K562 (cell line): ENCODE data around the gene FAM120AOS. TPM values are rescaled to one million over a fixed set of nuclear protein-coding genes. Genes with fewer than 3 reads are reported as not detected.
A peak's percentile ranks its signal among the peaks of the same experiment; 100 is the strongest.

Source experiments
- CBFA2T2 ChIP-seq: fragments of 450-650 bp; conservative IDR thresholded peaks from 2 replicates; pipeline ENCODE4 v1.6.1; 2017; ENCODE audit warnings: mild to moderate bottlenecking
- CHD1 ChIP-seq: fragments of 200-600 bp; sonication (generic); IDR thresholded peaks from one replicate; pipeline ENCODE4 v1.6.1; 2012; ENCODE audit warnings: mild to moderate bottlenecking, moderate library complexity, low read length, inconsistent platforms
- HDAC6 ChIP-seq: IDR thresholded peaks from 2 replicates; pipeline ENCODE4 v1.6.1; 2012; ENCODE audit warnings: low read depth, mild to moderate bottlenecking, control low read depth, inconsistent platforms, low read length, moderate library complexity
- KAT2B ChIP-seq: IDR thresholded peaks from one replicate; pipeline ENCODE4 v1.6.1; 2012; ENCODE audit warnings: low read depth, mild to moderate bottlenecking, control low read depth, inconsistent platforms, low read length, moderate library complexity
- KDM5B ChIP-seq: fragments of 200-600 bp; sonication (generic); IDR thresholded peaks from 2 replicates; pipeline ENCODE4 v1.6.1; 2012; ENCODE audit warnings: low read depth, mild to moderate bottlenecking, moderate library complexity, low read length, control low read depth, inconsistent platforms; ENCODE audit not compliant: insufficient replicate concordance
- NFIC ChIP-seq: fragments of 450-650 bp; IDR thresholded peaks from 2 replicates; pipeline ENCODE4 v1.6.1; 2017; ENCODE audit warnings: mild to moderate bottlenecking, inconsistent platforms
- RBM14 ChIP-seq: fragments of 200-400 bp; formaldehyde crosslinking; IDR thresholded peaks from 2 replicates; pipeline ENCODE4 v1.6.1; 2018; ENCODE audit warnings: low read depth, mild to moderate bottlenecking, low read length, moderate library complexity, borderline replicate concordance; ENCODE audit not compliant: insufficient read depth
- polyA plus RNA-seq, 8 experiments: library from polyadenylated mRNA; depleted of rRNA in 4 of 8; stranded (reverse) in 5 of 8; unstranded in 3 of 8; fragments of >200 nt; fragmentation: Nextera tagmentation in 2 of 8; fragmentation: Illumina TruSeq in 1 of 8; extraction: Ambion mirVana in 2 of 8; extraction: Trizol in 1 of 8; gene quantifications; 2 replicates each; pipeline versions ENCODE4 v1.2.1 to v1.2.3, GENCODE V29; 2011 to 2014; ENCODE audit warnings: inconsistent platforms in 1 of 8, missing spikeins in 1 of 8
- total RNA-seq, 7 experiments: library from RNA; depleted of rRNA in 6 of 7; stranded (reverse); fragments of >200 nt in 6 of 7; fragmentation: Illumina TruSeq in 2 of 7; extraction: Trizol in 2 of 7; gene quantifications; 2 replicates each; pipeline versions ENCODE4 v1.2.1 to v1.2.3, GENCODE V29; 2011 to 2021; ENCODE audit warnings: low replicate concordance in 1 of 7
- TF ChIP-seq, protein P1 (sequence below): fragments of 250-450 bp; sonication (Bioruptor Pico); IDR thresholded peaks from 2 replicates; pipeline ENCODE4 v1.8.0; 2021; ENCODE audit warnings: borderline replicate concordance, mild to moderate bottlenecking, moderate library complexity; ENCODE audit not compliant: poor library complexity, severe bottlenecking
- TF ChIP-seq, protein P2 (sequence below): fragments of 250-450 bp; sonication (Bioruptor Pico); IDR thresholded peaks from 2 replicates; pipeline ENCODE4 v1.5.0; 2021; ENCODE audit warnings: mild to moderate bottlenecking, borderline replicate concordance
- TF ChIP-seq, protein P3 (sequence below), 2 experiments: fragments of 450-650 bp in 1 of 2; sonication (generic) in 1 of 2; formaldehyde crosslinking in 1 of 2; IDR thresholded peaks; 2 replicates each; pipeline versions ENCODE4 v1.7.1 to v1.9.0; 2016 to 2022; ENCODE audit warnings: inconsistent platforms in 1 of 2, mild to moderate bottlenecking in 1 of 2, missing genetic modification reagents in 1 of 2
- TF ChIP-seq, protein P4 (sequence below): fragments of 450-650 bp; formaldehyde crosslinking; conservative IDR thresholded peaks from 2 replicates; pipeline ENCODE4 v1.4.0; 2022; ENCODE audit warnings: mild to moderate bottlenecking, missing genetic modification characterization

FAM120AOS gene
- total and polyA plus RNA-seq, 9 of the 15 experiments (the other 6 are each of a cell fraction or from before 2014, with no cell fraction given): 18.8 to 53.4 (median 41.4) TPM

DNA sequence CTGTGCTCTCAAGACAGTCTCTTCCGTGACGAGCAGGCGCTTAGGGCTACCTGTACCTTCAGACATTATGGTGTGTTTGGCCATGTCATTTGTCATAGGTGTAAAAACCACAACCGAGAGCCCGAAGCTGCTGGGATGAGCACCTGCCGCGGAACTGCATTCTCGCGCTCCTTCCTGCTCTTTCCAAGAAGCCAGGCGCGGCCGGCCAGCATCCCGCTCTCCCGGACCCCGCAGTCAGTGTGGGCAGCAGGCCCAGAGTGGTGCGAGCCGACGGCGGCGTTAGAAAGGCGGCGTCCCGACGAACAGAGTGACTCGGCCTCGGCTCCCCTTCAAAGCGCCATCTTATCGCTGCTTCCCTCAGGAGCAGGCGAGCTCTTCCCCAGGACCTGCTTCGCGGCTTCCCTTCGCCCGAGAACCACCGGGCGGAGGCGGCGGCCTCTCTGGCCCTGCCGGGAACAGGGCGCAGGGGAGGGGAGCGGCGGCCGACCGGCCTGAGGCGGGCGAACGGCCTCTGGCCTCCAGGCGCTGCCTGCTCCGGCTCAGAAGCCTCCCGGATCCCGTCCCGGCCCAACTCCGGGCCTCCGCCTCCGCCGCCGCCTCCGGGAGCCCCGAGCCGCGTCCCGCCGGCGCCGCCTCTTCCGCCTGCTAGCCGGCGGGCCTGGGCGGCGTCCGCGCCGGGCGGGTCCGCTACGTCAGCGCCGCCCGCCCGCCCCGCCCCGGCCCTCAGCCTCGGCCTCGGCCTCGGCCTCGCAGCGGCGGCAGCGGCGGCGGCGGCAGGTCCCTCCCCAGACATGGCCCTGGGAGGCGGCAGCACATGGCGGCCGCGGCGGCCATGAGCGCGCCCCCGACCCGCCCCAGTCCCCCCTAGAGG is 2.2 kb downstream of the FAM120AOS start, which contains the start of gene FAM120A (continued):
- TF ChIP-seq CBFA2T2 (no peak), RBM14 (no peak), CHD1 (peak; percentile 92), KDM5B (peak; percentile 89), NFIC (0 out of 2 replicates have a peak, but pooled peaks have one; percentile 17), KAT2B (no peak), HDAC6 (0 out of 2 replicates have a peak, but pooled peaks have one; percentile 7)
- TF ChIP-seq, protein P1, sequence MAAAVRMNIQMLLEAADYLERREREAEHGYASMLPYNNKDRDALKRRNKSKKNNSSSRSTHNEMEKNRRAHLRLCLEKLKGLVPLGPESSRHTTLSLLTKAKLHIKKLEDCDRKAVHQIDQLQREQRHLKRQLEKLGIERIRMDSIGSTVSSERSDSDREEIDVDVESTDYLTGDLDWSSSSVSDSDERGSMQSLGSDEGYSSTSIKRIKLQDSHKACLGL (CRISPR knock-in tag): no peak
- TF ChIP-seq, protein P2, sequence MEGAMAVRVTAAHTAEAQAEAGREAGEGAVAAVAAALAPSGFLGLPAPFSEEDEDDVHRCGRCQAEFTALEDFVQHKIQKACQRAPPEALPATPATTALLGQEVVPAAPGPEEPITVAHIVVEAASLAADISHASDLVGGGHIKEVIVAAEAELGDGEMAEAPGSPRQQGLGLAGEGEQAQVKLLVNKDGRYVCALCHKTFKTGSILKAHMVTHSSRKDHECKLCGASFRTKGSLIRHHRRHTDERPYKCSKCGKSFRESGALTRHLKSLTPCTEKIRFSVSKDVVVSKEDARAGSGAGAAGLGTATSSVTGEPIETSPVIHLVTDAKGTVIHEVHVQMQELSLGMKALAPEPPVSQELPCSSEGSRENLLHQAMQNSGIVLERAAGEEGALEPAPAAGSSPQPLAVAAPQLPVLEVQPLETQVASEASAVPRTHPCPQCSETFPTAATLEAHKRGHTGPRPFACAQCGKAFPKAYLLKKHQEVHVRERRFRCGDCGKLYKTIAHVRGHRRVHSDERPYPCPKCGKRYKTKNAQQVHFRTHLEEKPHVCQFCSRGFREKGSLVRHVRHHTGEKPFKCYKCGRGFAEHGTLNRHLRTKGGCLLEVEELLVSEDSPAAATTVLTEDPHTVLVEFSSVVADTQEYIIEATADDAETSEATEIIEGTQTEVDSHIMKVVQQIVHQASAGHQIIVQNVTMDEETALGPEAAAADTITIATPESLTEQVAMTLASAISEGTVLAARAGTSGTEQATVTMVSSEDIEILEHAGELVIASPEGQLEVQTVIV (CRISPR knock-in tag): no peak
- TF ChIP-seq, protein P3, sequence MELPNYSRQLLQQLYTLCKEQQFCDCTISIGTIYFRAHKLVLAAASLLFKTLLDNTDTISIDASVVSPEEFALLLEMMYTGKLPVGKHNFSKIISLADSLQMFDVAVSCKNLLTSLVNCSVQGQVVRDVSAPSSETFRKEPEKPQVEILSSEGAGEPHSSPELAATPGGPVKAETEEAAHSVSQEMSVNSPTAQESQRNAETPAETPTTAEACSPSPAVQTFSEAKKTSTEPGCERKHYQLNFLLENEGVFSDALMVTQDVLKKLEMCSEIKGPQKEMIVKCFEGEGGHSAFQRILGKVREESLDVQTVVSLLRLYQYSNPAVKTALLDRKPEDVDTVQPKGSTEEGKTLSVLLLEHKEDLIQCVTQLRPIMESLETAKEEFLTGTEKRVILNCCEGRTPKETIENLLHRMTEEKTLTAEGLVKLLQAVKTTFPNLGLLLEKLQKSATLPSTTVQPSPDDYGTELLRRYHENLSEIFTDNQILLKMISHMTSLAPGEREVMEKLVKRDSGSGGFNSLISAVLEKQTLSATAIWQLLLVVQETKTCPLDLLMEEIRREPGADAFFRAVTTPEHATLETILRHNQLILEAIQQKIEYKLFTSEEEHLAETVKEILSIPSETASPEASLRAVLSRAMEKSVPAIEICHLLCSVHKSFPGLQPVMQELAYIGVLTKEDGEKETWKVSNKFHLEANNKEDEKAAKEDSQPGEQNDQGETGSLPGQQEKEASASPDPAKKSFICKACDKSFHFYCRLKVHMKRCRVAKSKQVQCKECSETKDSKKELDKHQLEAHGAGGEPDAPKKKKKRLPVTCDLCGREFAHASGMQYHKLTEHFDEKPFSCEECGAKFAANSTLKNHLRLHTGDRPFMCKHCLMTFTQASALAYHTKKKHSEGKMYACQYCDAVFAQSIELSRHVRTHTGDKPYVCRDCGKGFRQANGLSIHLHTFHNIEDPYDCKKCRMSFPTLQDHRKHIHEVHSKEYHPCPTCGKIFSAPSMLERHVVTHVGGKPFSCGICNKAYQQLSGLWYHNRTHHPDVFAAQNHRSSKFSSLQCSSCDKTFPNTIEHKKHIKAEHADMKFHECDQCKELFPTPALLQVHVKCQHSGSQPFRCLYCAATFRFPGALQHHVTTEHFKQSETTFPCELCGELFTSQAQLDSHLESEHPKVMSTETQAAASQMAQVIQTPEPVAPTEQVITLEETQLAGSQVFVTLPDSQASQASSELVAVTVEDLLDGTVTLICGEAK (IDR thresholded peaks at IDR 0.05): no peak
- TF ChIP-seq, protein P3 (CRISPR knock-in tag; IDR thresholded peaks at IDR 0.05): no peak
- TF ChIP-seq, protein P4, sequence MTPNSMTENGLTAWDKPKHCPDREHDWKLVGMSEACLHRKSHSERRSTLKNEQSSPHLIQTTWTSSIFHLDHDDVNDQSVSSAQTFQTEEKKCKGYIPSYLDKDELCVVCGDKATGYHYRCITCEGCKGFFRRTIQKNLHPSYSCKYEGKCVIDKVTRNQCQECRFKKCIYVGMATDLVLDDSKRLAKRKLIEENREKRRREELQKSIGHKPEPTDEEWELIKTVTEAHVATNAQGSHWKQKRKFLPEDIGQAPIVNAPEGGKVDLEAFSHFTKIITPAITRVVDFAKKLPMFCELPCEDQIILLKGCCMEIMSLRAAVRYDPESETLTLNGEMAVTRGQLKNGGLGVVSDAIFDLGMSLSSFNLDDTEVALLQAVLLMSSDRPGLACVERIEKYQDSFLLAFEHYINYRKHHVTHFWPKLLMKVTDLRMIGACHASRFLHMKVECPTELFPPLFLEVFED (CRISPR knock-in tag): 0 out of 2 replicates have a peak, but pooled peaks have one; percentile 34
